ENCODE measurements around the gene MRPS21.

GRCh38 chr1:150288822-150289221 lies 4.8 kb upstream of the MRPS21 start:
- TF ChIP-seq CTCF (conservative IDR thresholded peaks at IDR 0.05; ENCODE audit: low read length): no peak
- TF ChIP-seq EZH2phosphoT487 (IDR thresholded peaks at IDR 0.05; ENCODE audit: borderline replicate concordance): no peak

All from Loucy (cell line).